ENCODE results near the gene KTI12.
"Not testable (repeated sequence)": the region's sequence is repeated elsewhere in the genome, so short reads cannot be mapped to it uniquely, and the experiment has no call there.

Gene KTI12

DNA sequence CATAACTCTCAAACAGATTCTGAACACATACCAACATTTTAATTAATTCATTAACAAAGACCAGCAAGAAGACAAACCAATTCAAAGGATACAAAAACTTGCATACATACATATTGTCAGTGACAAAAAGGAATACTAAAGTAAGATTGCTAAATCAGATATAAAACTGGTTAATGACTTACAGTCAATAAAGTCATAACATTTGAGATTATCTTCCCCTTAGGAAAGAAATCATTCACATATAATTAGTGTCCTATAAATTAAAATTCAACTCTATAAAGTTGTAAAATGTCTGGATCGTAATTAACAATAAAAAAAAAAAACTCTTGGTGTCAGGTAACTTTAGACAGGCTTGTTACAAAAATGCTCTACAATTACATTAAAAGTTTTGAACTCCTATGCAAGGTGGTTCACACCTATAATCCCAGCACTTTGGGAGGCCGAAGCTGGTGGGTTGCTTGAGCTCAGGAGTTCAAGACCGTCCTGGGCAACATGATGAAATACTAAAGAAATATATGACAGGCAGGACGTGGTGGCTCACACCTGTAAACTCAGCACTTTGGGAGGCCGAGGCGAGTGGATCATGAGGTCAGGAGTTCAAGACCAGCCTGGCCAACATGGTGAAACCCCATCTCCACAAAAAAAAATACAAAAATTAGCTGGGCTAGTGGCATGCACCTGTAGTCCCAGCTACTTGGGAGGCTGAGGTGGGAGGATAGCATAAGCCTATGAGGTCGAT is 25.4 kb downstream of the KTI12 start:
- H3K4me2 ChIP-seq: no peak overlapping the region
- no peak overlapping the region for H3K27ac ChIP-seq

DNA sequence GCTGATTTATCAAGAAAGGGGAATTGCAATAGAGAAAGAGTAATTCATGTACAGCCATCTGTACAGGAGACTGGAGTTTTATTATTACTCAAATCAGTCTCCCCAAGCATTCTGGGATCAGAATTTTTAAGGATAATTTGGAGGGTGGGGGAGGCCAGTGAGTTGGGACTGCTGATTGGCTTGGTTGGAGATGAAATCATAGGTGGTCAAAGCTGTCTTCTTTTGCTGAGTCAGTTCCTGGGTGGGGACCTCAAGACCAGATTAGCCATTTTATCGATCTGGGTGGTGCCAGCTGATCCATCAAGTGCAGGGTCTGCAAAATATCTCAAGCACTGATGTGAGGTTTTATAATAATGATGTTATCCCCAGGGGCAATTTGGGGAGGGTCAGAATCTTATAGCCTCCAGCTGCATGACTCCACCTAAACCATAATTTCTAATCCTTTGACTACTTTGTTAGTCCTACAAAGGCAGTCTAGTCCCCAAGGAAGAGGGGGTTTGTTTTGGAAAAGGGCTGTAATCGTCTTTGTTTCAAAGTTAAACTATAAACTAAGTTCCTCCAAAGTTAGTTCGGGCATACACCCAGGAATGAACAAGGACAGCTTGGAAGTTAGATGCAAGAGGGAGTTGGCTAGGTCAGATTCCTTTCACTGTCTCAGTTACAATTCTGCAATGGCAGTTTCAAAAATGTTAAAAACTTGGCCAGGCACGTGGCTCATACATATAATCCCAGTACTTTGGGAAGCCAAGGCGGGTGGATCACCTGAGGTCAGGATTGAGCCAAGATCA is 26.2 kb downstream of the KTI12 start:
- H4K20me1 ChIP-seq (ENCODE audit: insufficient read depth): no peaks in the 10 kb centered on the region
- H3K4me1 ChIP-seq (ENCODE audit: low read depth, poor library complexity, severe bottlenecking): no peaks in the 10 kb centered on the region
- H3K36me3 ChIP-seq (ENCODE audit: insufficient read depth): no peaks in the 10 kb centered on the region
- H3K27me3 ChIP-seq (ENCODE audit: insufficient read depth, low read depth): no peaks in the 10 kb centered on the region
- no peak overlapping the region for H3K9ac ChIP-seq
- TF ChIP-seq, protein P1, sequence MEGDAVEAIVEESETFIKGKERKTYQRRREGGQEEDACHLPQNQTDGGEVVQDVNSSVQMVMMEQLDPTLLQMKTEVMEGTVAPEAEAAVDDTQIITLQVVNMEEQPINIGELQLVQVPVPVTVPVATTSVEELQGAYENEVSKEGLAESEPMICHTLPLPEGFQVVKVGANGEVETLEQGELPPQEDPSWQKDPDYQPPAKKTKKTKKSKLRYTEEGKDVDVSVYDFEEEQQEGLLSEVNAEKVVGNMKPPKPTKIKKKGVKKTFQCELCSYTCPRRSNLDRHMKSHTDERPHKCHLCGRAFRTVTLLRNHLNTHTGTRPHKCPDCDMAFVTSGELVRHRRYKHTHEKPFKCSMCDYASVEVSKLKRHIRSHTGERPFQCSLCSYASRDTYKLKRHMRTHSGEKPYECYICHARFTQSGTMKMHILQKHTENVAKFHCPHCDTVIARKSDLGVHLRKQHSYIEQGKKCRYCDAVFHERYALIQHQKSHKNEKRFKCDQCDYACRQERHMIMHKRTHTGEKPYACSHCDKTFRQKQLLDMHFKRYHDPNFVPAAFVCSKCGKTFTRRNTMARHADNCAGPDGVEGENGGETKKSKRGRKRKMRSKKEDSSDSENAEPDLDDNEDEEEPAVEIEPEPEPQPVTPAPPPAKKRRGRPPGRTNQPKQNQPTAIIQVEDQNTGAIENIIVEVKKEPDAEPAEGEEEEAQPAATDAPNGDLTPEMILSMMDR (conservative IDR thresholded peaks at IDR 0.05; ENCODE audit: low read depth, low read length): no peak
- H2AFZ ChIP-seq (ENCODE audit: low read depth): no peak overlapping the region
- H3K4me3 ChIP-seq (IDR thresholded peaks at IDR 0.05; ENCODE audit: insufficient read depth, low read depth, low read length): no peak overlapping the region
- H3K27ac ChIP-seq: no peak overlapping the region
- H3K4me2 ChIP-seq: no peak overlapping the region
- H3K79me2 ChIP-seq (ENCODE audit: insufficient read depth, low read depth): no peaks in the 10 kb centered on the region

More for the DNA sequence above, 25.4 kb downstream of the KTI12 start:
- TF ChIP-seq, protein P1 (conservative IDR thresholded peaks at IDR 0.05; ENCODE audit: low read depth, low read length): no peak
- no peaks in the 10 kb centered on the region for H3K36me3 ChIP-seq (ENCODE audit: insufficient read depth)
- no peaks in the 10 kb centered on the region for H3K27me3 ChIP-seq (ENCODE audit: insufficient read depth, low read depth)
- no peak overlapping the region for H3K4me3 ChIP-seq (IDR thresholded peaks at IDR 0.05; ENCODE audit: insufficient read depth, low read depth, low read length)
- no peak overlapping the region for H3K9ac ChIP-seq
- H2AFZ ChIP-seq (ENCODE audit: low read depth): no peak overlapping the region
- no peaks in the 10 kb centered on the region for H3K79me2 ChIP-seq (ENCODE audit: insufficient read depth, low read depth)
- H3K4me1 ChIP-seq (ENCODE audit: low read depth, poor library complexity, severe bottlenecking): no peaks in the 10 kb centered on the region
- H4K20me1 ChIP-seq (ENCODE audit: insufficient read depth): no peaks in the 10 kb centered on the region

DNA sequence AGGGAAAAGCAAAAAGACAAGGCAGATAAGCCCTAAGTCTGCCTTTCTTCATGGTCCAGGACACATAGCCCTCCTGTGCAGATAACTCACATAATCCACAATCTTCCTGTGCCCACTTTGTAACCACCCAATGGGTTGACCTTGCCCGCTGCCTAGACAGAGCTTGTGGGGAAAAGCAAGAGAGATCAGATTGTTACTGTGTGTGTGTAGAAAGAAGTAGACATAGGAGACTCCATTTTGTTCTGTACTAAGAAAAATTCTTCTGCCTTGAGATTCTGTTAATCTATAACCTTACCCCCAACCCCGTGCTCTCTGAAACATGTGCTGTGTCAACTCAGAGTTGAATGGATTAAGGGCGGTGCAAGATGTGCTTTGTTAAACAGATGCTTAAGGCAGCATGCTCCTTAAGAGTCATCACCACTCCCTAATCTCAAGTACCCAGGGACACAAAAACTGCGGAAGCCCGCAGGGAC is 27.5 kb downstream of the KTI12 start:
- H3K36me3 ChIP-seq (ENCODE audit: insufficient read depth); H3K4me1 ChIP-seq (ENCODE audit: low read depth, poor library complexity, severe bottlenecking); H4K20me1 ChIP-seq (ENCODE audit: insufficient read depth); H3K4me3 ChIP-seq (IDR thresholded peaks at IDR 0.05; ENCODE audit: insufficient read depth, low read depth, low read length); H3K9ac ChIP-seq; H3K4me2 ChIP-seq; H3K27ac ChIP-seq; H3K27me3 ChIP-seq (ENCODE audit: insufficient read depth, low read depth); H2AFZ ChIP-seq (ENCODE audit: low read depth); H3K79me2 ChIP-seq (ENCODE audit: insufficient read depth, low read depth): not testable (repeated sequence)

DNA sequence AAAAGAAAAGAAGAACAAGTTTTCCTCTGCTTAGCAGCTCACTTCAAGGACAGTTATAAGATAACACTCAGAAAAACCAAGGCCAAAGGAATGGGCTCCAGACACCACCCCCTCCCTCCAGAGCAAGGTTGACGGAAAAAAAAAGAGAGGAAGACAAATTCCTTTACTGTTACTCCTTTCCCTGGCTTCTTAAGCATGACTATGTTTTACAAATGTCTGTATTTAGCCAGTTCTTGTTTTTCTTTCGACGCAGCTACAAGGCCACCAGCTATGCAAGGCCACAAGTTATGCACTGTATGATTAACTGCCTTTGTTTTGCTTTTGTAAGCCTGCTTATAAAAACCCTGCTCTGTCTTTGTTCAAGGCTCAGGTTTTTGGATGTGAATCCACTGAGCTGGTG is 28.1 kb downstream of the KTI12 start:
- H3K9ac ChIP-seq; H2AFZ ChIP-seq (ENCODE audit: low read depth); H3K27ac ChIP-seq; H3K4me1 ChIP-seq (ENCODE audit: low read depth, poor library complexity, severe bottlenecking); H3K79me2 ChIP-seq (ENCODE audit: insufficient read depth, low read depth); H3K4me2 ChIP-seq; H4K20me1 ChIP-seq (ENCODE audit: insufficient read depth); H3K27me3 ChIP-seq (ENCODE audit: insufficient read depth, low read depth); H3K36me3 ChIP-seq (ENCODE audit: insufficient read depth); H3K4me3 ChIP-seq (IDR thresholded peaks at IDR 0.05; ENCODE audit: insufficient read depth, low read depth, low read length): not testable (repeated sequence)

DNA sequence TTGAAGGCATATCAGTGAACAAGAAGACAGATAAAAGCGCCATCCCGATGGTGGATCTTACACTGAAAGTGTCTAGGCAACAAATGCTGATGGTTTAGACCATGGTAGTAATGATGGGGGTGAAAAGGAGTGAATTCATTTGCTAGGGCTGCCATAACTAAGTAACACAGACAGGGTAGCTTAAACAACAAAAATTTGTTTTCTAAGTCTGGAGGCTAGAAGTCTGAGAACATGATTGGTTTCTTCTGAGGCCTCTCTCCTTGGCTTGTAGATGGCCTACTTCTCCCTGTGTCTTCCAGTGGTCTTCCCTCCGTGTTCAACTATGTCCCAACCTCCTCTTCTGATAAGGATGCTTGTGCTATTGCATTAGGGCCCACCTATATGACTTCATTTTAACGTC is 29.7 kb downstream of the KTI12 start:
- H2AFZ ChIP-seq (ENCODE audit: low read depth): no peak overlapping the region
- no peaks in the 10 kb centered on the region for H3K27me3 ChIP-seq (ENCODE audit: insufficient read depth, low read depth)
- no peaks in the 10 kb centered on the region for H3K79me2 ChIP-seq (ENCODE audit: insufficient read depth, low read depth)
- H3K27ac ChIP-seq: no peak overlapping the region
- no peak overlapping the region for H3K4me2 ChIP-seq
- no peaks in the 10 kb centered on the region for H3K36me3 ChIP-seq (ENCODE audit: insufficient read depth)
- H3K4me3 ChIP-seq (IDR thresholded peaks at IDR 0.05; ENCODE audit: insufficient read depth, low read depth, low read length): no peak overlapping the region
- H3K4me1 ChIP-seq (ENCODE audit: low read depth, poor library complexity, severe bottlenecking): peaks cover 4% of the 10 kb centered on the region
- no peak overlapping the region for H3K9ac ChIP-seq
- TF ChIP-seq, protein P1 (conservative IDR thresholded peaks at IDR 0.05; ENCODE audit: low read depth, low read length): no peak
- H4K20me1 ChIP-seq (ENCODE audit: insufficient read depth): no peaks in the 10 kb centered on the region
